Ishikawa (cell line): ENCODE results near the gene IP6K1.

Source experiments
- EGR1 ChIP-seq: IDR thresholded peaks from 2 replicates; pipeline ENCODE4 v1.6.1; 2012
- FOXM1 ChIP-seq: IDR thresholded peaks from 2 replicates; pipeline ENCODE4 v1.6.1; 2012; ENCODE audit warnings: low read depth, borderline replicate concordance
- MAX ChIP-seq: IDR thresholded peaks from 2 replicates; pipeline ENCODE4 v1.6.1; 2012
- YY1 ChIP-seq: IDR thresholded peaks from 2 replicates; pipeline ENCODE4 v1.6.1; 2012; ENCODE audit warnings: low read depth

- TF ChIP-seq YY1 (no peak), MAX (no peak), FOXM1 (no peak), EGR1 (no peak)
Measured at GRCh38 chr3:49805367-49805782, 19.0 kb upstream of the IP6K1 start.
